AG04449 (cell line): ENCODE data around the gene RTP1.
A peak's percentile ranks its signal among the peaks of the same experiment; 100 is the strongest.

Experiments
- CTCF ChIA-PET: fragments of 350-600 bp; formaldehyde crosslinking; extraction: SDS; loops from one replicate; lab custom pipeline; 2021; ENCODE audit warnings: antibody characterized with exemption; lab: Yijun Ruan, JAX
- POLR2A ChIA-PET: fragments of 400-600, 350-600 bp; formaldehyde crosslinking; extraction: SDS; loops from one replicate; lab custom pipeline; 2020; ENCODE audit warnings: antibody characterized with exemption, inconsistent platforms; lab: Yijun Ruan, JAX
- DNase-seq: peaks from one replicate; pipeline ENCODE4 v3.0.0-alpha.2; 2010; ENCODE audit warnings: low read depth, low spot score
- H3K4me3 ChIP-seq: 2 replicates; pipeline ENCODE4 v1.5.1; 2011; ENCODE audit warnings: low read depth, mild to moderate bottlenecking, control low read depth, low read length
- TF ChIP-seq, protein P1 (sequence below): IDR thresholded peaks from one replicate; pipeline ENCODE4 v1.5.1; 2011; ENCODE audit warnings: mild to moderate bottlenecking, moderate library complexity, low read length, control low read depth, inconsistent platforms; ENCODE audit not compliant: insufficient read depth; ENCODE audit errors: missing control alignments

The RTP1 gene

DNA sequence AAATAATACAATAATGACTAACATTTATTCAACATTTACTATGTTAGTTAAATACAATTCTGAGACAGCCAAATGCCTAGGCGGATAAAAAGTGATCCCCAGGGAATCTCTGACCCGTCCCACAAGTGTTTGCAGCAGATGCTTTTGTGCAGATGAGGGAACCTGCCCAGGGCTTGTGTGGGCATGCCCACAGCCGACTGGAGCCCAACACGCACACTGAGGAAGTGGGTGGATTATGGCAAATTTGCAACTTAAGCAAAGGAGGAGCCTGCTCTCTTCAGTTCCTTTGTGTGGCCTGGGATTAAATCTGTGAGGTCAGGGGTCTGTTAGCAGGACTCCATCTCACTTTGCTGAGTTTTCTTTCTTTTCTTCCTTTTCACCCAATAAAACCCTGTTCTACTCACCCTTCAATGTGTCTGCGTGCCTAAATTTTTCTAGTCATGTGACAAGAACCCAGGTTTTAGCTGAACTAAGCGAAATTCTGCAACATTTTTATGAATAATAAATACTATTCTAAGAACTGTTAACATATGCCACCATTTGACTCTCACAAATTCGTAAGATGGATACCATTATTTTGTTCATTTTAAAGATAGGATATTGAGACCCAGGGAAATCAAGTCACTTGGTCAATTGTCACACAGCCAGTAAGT is 13.9 kb upstream of the RTP1 start:
- TF ChIP-seq, protein P1, sequence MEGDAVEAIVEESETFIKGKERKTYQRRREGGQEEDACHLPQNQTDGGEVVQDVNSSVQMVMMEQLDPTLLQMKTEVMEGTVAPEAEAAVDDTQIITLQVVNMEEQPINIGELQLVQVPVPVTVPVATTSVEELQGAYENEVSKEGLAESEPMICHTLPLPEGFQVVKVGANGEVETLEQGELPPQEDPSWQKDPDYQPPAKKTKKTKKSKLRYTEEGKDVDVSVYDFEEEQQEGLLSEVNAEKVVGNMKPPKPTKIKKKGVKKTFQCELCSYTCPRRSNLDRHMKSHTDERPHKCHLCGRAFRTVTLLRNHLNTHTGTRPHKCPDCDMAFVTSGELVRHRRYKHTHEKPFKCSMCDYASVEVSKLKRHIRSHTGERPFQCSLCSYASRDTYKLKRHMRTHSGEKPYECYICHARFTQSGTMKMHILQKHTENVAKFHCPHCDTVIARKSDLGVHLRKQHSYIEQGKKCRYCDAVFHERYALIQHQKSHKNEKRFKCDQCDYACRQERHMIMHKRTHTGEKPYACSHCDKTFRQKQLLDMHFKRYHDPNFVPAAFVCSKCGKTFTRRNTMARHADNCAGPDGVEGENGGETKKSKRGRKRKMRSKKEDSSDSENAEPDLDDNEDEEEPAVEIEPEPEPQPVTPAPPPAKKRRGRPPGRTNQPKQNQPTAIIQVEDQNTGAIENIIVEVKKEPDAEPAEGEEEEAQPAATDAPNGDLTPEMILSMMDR = no peak
- H3K4me3 ChIP-seq = no peak overlapping the region
- CTCF ChIA-PET = interaction anchor here (1.0 to 2.0 kb wide), 7 partner anchors 9 to 534 kb away, joined by 3 to 13 read pairs (median 4); partner anchors contain the start of gene RPL39L
- no peak for DNase-seq
- POLR2A ChIA-PET = no interaction called here

DNA sequence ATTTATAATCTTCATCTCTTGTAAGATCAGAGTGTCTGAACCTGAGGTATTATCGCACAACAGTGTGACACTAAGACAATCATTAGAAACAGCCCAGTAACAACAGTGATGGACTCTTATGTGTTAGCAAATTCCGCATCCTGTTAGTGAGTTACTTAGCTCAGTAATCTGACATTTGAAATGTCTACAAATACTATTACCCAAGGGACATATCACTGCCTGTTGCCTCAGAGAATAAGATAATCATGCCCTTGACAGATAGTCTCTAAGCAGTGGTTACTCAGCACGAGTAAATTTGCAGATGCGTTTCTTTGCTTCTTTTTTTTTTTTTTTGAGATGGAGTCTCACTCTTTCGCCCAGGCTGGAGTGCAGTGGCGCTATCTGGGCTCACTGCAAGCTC is 13.4 kb upstream of the RTP1 start:
- POLR2A ChIA-PET = no interaction called here
- CTCF ChIA-PET = interaction anchor here (1.0 to 2.0 kb wide), 4 partner anchors 10 to 34 kb away, joined by 3 to 13 read pairs (median 4); no protein-coding TSS in a partner anchor
- TF ChIP-seq, protein P1 = no peak
- H3K4me3 ChIP-seq = no peak overlapping the region
- no peak for DNase-seq

DNA sequence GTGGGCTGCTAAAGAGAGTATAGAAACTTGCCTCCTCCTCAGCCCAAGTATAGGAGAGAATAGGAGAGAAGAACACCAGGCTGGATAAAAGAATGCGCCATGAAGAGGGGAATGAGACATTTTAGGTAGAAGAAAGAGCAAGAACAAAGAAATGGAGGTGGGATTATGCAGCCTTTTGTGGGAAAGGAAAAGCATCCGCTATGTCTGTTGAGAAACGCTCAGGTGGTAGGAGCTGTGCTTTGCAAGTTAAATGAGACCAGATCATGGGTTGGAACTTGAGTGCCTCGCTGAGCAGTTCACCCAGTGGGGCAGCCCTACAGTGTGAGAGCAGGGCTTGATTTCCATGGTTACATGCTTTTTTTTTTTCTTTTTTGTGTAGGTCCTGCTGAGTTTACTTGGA is 11.5 kb upstream of the RTP1 start:
- CTCF ChIA-PET = interaction anchor here (0.8 to 2.0 kb wide), 4 partner anchors 12 to 133 kb away, joined by 3 to 8 read pairs (median 4); no protein-coding TSS in a partner anchor
- POLR2A ChIA-PET = no interaction called here
- TF ChIP-seq, protein P1 = no peak
- no peak for DNase-seq
- H3K4me3 ChIP-seq = no peak overlapping the region

DNA sequence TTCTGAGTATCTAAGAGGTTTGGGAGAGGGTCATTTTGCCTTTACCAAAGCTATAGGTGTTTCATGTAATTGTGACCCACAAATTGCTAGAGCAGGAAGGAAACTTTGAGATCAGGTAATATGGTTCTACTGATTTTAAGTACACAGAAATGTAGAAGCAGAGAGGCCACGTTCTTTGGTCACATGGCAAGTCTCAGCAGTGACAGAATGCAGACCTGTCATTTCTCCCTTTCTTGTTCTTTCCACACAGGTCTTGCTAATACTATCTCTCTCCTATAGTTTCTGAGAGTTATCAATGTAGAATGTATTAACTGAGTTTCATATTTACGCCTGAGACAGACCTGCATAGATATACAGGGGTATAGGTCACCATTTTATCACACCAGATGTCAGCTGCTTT is 10.9 kb upstream of the RTP1 start:
- no peak for DNase-seq
- POLR2A ChIA-PET = no interaction called here
- CTCF ChIA-PET = interaction anchor here (0.8 to 2.0 kb wide), 7 partner anchors 13 to 493 kb away, joined by 3 to 8 read pairs (median 4); partner anchors contain the start of gene RPL39L
- no peak overlapping the region for H3K4me3 ChIP-seq
- TF ChIP-seq, protein P1 = no peak

DNA sequence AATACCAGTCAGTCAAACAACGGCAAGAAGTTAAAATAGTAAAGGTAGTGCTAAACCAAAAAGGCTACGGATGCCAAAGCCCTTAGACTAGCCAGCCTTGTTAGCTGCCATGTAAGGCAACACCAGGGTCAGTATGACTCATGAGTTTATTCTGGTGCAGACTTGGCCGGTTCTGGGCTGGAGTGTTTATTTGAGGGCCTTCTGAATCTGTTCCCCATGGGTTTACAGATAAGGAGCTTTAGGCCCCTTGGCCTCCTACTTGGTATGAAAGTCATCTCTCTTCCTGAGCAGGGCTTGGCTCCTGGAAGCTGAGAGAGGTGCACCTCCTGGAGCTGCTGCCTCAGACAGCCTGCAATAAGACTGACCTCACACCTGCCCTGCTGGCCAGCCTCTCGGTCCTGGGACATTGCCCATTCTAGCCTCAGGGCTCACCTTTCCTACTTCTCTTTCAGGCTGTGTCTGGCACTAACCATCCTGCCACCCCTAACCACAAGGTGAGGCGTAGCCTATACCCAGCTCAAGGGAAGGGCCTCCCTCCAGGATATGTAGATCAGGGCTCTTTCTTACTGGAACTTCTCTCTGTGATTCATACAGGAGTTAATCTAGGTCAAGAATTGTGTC is 10.4 kb upstream of the RTP1 start:
- ChIA-PET POLR2A (no interaction called here), CTCF (interaction anchor here (0.8 to 2.0 kb wide), 6 partner anchors 13 to 492 kb away, joined by 3 to 8 read pairs (median 4); partner anchors contain the start of gene RPL39L)
- TF ChIP-seq, protein P1 = no peak
- no peak overlapping the region for H3K4me3 ChIP-seq
- DNase-seq = peak; percentile 65

DNA sequence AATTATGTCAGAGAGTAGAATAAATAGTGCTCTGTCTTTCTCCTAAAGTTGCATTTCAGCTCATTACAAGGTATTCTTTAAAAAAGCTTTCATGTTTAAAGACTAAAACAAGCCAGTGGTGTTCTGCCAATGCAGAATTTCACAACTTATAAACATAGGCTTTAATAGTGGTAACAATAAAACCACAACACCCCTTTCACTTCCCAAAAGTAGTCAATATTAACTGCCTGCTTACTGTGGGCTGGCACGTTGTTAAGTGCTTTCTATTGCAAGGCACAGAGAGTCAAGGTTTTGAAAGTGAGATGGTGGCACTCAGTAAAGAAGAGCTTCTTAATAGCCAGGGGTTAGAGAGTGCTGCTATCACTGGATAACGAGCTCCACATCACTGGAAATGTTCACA is 8.4 kb upstream of the RTP1 start:
- CTCF ChIA-PET = interaction anchor here (1.1 to 1.5 kb wide), 3 partner anchors 32 to 490 kb away, joined by 3 to 4 read pairs (median 3); no protein-coding TSS in a partner anchor
- TF ChIP-seq, protein P1 = no peak
- POLR2A ChIA-PET = no interaction called here
- H3K4me3 ChIP-seq = no peak overlapping the region
- DNase-seq = no peak
